Ovary (tissue), 3 donors: ENCODE results near the gene SRSF6.
"Not testable (repeated sequence)": the region's sequence is repeated elsewhere in the genome, so short reads cannot be mapped to it uniquely, and the experiment has no call there.

Source experiments
- CTCF ChIP-seq, 3 donors: fragments of 450-650 bp in 2 of 3; fragments of 200-600 bp in 1 of 3; IDR thresholded peaks; one replicate each; pipeline versions ENCODE4 v1.5.1 to v1.8.0; 2016 to 2022; ENCODE audit warnings: antibody characterized with exemption in 3 of 3, mild to moderate bottlenecking in 1 of 3
- EP300 ChIP-seq: sonication (generic); formaldehyde crosslinking; IDR thresholded peaks from one replicate; pipeline ENCODE4 v1.6.1; 2017; ENCODE audit warnings: antibody characterized with exemption
- POLR2A ChIP-seq: fragments of 450-650 bp; IDR thresholded peaks from one replicate; pipeline ENCODE4 v1.6.1; 2017; ENCODE audit warnings: antibody characterized with exemption, mild to moderate bottlenecking, moderate library complexity
- donor health status: DM: no; HTN: no; CAD: no.

- TF ChIP-seq CTCF (IDR thresholded peaks at IDR 0.05); POLR2A; EP300: not testable (repeated sequence)
Measured at GRCh38 chr20:43420913-43421312, 36.8 kb upstream of the SRSF6 start.
